ENCODE data around the gene RGS6.
A peak's percentile ranks its signal among the peaks of the same experiment; 100 is the strongest.
"Not testable (repeated sequence)": the region's sequence is repeated elsewhere in the genome, so short reads cannot be mapped to it uniquely, and the experiment has no call there.

RGS6 gene

DNA sequence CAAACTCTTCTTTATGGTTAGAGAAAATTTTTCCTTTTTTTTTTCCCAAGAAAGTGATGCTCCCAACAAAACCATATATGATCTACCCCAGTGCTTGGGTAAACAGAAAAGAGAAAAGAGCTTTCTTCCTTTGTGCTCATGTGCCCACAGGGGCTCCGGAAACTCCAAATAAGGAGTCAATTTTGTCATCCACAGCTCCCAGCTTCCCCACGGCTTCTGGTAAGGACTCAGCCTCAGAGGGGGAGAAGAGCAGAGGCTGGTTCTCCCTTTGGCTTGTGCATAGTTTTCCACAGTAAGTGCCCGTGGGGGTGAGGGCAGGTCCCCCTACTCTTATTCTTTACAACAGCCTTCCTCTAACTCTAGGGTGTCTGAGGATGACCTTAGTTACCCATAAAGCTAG is 13.3 kb upstream of the RGS6 start:
- Histone ChIP-seq H3K36me3 (ENCODE audit: control insufficient read depth, low read depth, low read length) (no peaks in the 10 kb centered on the region), H3K27ac (ENCODE audit: low read length) (peak overlapping the region; percentile 40), H3K27me3 (ENCODE audit: control insufficient read depth, insufficient read depth, low read length) (no peaks in the 10 kb centered on the region), H3K9ac (ENCODE audit: low read length) (peak overlapping the region; percentile 30), H3K4me3 (ENCODE audit: low read length) (no peak overlapping the region), H3K4me1 (ENCODE audit: control insufficient read depth, low read depth, low read length) (peaks cover 16% of the 10 kb centered on the region), H3K9me3 (ENCODE audit: control insufficient read depth, low read depth, low read length) (no peaks in the 10 kb centered on the region)

DNA sequence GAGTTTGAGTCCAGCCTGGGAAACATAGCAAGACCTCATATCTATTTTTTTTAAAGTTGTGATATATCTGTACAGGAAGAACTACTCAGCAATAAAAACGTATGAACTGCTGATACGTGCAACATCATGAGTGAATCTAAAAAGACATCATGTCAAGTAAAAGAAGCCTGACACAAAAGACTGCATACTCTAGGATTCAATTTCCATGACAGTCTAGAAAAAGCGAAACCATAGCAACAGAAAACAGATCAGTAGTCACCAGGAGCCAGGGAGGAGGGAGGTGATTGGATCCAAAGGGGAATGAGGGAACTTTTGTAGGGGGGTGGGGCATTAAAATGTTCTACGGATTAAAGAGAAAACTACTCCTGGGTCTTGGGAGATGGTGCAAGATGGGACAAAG is 8.7 kb upstream of the RGS6 start:
- no peaks in the 10 kb centered on the region for H3K9me3 ChIP-seq (ENCODE audit: control insufficient read depth, low read depth, low read length)
- peaks cover 12% of the 10 kb centered on the region for H3K4me1 ChIP-seq (ENCODE audit: control insufficient read depth, low read depth, low read length)
- no peak overlapping the region for H3K4me3 ChIP-seq (ENCODE audit: low read length)
- H3K27ac ChIP-seq (ENCODE audit: low read length): no peak overlapping the region
- no peaks in the 10 kb centered on the region for H3K36me3 ChIP-seq (ENCODE audit: control insufficient read depth, low read depth, low read length)
- no peaks in the 10 kb centered on the region for H3K27me3 ChIP-seq (ENCODE audit: control insufficient read depth, insufficient read depth, low read length)
- H3K9ac ChIP-seq (ENCODE audit: low read length): no peak overlapping the region

DNA sequence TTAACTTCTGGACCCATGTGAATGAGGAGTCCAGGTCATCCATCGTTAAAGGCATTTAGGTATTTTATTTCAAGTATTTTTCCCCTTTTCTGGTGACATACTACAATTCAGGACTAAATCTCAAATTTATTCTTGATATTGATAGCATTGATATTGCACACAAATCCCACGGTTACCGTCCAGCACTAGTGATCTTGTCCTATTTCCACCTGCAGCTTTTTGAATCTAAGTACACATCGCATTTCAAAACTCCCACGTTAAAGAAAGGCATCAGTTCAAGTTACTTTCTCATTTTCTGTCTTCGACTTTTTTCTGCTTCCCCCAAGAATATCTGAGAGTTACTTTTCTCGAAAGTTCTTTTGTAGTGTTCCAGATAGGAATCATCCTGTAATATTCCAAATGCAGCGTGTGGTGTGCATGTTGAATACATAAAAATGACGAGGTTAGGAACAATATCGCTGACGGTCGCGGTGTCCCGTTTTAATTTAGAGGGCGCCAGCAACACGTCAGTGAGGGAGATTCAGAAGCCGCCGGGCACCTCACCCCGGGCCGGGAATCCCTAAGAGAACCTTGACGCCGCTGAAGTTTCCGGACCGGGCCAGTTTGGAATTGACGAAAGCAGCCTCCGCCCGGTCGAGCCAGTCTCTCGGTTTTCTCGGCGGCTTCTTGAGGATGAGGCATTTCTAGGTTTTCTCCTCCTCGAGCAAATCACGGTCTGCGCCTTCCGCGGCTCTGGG is 569 bp upstream of the RGS6 start:
- Histone ChIP-seq H3K9ac (ENCODE audit: low read length) (peak overlapping the region; percentile 29), H3K27me3 (ENCODE audit: control insufficient read depth, insufficient read depth, low read length) (peaks cover 54% of the 10 kb centered on the region), H3K36me3 (ENCODE audit: control insufficient read depth, low read depth, low read length) (no peaks in the 10 kb centered on the region), H3K27ac (ENCODE audit: low read length) (no peak overlapping the region), H3K4me1 (ENCODE audit: control insufficient read depth, low read depth, low read length) (peaks cover 3% of the 10 kb centered on the region), H3K4me3 (ENCODE audit: low read length) (peak overlapping the region; percentile 48), H3K9me3 (ENCODE audit: control insufficient read depth, low read depth, low read length) (no peaks in the 10 kb centered on the region)

DNA sequence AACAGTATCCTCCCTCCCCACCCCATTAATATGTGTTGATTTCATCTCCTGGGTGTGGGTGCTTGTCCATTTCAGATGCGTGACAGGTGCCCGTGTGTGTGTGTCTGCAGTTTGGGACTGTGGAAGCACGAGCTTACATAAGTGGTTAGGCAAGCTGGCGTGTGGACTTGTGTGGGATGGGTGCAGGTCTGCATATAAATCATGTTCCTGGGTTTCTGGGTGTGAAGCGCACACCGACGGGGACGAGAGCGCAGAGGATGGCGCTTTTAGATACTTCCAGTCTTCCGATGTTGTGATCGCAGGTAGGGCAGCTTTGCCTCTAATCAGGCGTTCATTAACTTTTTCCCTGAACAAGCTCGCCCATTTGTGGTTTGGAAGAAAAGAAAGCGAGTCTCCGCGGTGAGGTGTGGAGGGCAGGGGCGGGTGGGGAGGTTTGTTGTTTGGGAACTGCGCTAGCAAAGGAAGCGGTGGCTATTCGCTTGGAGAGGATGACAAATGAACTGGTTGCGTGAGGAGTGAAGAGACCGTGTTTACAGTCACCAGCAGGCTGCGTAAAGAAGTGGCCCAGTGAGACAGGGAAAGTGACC is 865 bp downstream of the RGS6 start:
- Histone ChIP-seq H3K9ac (ENCODE audit: low read length) (peak overlapping the region; percentile 25), H3K4me3 (ENCODE audit: low read length) (peak overlapping the region; percentile 72), H3K9me3 (ENCODE audit: control insufficient read depth, low read depth, low read length) (no peaks in the 10 kb centered on the region), H3K27ac (ENCODE audit: low read length) (no peak overlapping the region), H3K36me3 (ENCODE audit: control insufficient read depth, low read depth, low read length) (no peaks in the 10 kb centered on the region), H3K4me1 (ENCODE audit: control insufficient read depth, low read depth, low read length) (peaks cover 3% of the 10 kb centered on the region), H3K27me3 (ENCODE audit: control insufficient read depth, insufficient read depth, low read length) (peaks cover 54% of the 10 kb centered on the region)

DNA sequence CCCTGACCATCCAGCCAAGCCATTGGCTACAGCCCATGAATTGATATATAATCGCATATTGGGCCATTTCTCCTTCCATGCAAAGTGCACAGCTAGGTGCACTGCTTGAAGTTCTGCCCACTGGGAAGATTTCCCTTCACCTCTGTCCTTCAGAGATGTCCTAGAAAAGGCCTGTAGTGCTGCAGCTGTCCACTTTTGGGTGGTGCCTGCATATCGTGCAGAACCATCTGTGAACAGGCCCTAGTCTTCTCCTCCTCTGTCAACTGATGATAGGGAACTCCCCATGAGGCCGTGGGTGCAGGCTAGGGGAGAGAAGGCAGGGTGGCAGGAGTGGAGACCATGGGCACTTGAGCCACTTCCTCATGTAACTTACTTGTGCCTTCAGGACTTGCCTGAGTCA is 6.0 kb downstream of the RGS6 start:
- H3K4me3 ChIP-seq (ENCODE audit: low read length); H3K9me3 ChIP-seq (ENCODE audit: control insufficient read depth, low read depth, low read length); H3K27ac ChIP-seq (ENCODE audit: low read length); H3K36me3 ChIP-seq (ENCODE audit: control insufficient read depth, low read depth, low read length); H3K9ac ChIP-seq (ENCODE audit: low read length); H3K4me1 ChIP-seq (ENCODE audit: control insufficient read depth, low read depth, low read length): not testable (repeated sequence)
- H3K27me3 ChIP-seq (ENCODE audit: control insufficient read depth, insufficient read depth, low read length): peaks cover 23% of the 10 kb centered on the region

DNA sequence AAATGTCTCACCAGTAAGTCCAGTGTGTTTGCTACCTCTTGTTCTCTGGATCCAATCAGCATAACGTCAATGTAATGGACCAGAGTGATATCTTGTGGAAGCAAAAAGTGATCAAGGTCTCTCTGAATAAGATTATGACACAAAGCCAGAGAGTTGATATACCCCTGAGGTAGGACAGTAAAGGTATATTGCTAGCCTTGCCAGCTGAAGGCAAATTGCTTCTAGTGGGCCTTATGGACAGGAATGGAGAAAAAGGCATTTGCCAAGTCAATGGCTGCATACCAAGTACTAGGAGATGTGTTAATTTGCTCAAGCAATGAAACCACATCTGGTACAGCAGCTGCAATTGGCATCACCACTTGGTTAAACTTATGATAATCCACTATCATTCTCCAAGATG is 7.1 kb downstream of the RGS6 start:
- not testable (repeated sequence) for H3K9me3 ChIP-seq (ENCODE audit: control insufficient read depth, low read depth, low read length); H3K27ac ChIP-seq (ENCODE audit: low read length)

DNA sequence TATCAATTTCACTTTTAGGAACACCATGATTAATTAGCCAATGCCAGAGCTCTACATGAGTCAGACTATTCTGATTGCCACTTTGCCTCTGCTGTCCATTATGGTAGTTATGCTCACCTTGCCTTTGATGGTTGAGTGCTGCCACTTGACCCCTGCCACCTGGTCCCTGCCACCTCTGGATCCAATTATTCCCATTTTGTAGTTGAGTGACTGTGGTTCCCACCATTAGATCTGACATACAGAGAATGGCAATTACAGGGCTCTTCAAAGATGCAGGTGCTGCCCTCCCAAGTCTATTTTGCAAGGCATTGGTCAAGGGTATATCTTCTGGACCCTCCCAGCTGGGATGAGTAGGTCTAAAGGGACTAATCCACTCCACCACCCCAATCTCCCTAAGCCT is 8.3 kb downstream of the RGS6 start:
- H3K36me3 ChIP-seq (ENCODE audit: control insufficient read depth, low read depth, low read length); H3K27me3 ChIP-seq (ENCODE audit: control insufficient read depth, insufficient read depth, low read length); H3K9me3 ChIP-seq (ENCODE audit: control insufficient read depth, low read depth, low read length); H3K4me3 ChIP-seq (ENCODE audit: low read length); H3K9ac ChIP-seq (ENCODE audit: low read length); H3K27ac ChIP-seq (ENCODE audit: low read length); H3K4me1 ChIP-seq (ENCODE audit: control insufficient read depth, low read depth, low read length): not testable (repeated sequence)

More for the DNA sequence above, 7.1 kb downstream of the RGS6 start:
- not testable (repeated sequence) for H3K36me3 ChIP-seq (ENCODE audit: control insufficient read depth, low read depth, low read length); H3K9ac ChIP-seq (ENCODE audit: low read length); H3K4me3 ChIP-seq (ENCODE audit: low read length); H3K4me1 ChIP-seq (ENCODE audit: control insufficient read depth, low read depth, low read length)
- H3K27me3 ChIP-seq (ENCODE audit: control insufficient read depth, insufficient read depth, low read length): peaks cover 13% of the 10 kb centered on the region

DNA sequence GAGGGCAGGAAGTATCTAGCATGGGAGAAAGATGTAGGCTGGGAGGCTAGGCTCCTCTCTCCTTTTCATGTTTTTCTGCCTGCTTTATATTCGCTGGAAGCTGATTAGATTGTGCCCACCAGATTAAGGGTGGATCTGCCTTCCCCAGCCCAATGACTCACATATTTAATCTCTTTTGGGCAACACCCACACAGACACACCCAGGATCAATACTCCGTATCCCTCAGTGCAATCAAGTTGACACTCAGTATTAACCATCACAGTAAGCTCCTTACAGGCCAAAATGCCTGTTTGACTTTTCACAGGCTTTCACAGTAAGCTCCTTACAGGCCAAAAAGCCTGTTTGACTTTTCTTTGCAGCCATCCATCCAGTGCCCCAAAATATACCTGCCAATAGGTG is 9.4 kb downstream of the RGS6 start:
- H3K27me3 ChIP-seq (ENCODE audit: control insufficient read depth, insufficient read depth, low read length); H3K9ac ChIP-seq (ENCODE audit: low read length); H3K4me3 ChIP-seq (ENCODE audit: low read length); H3K4me1 ChIP-seq (ENCODE audit: control insufficient read depth, low read depth, low read length); H3K36me3 ChIP-seq (ENCODE audit: control insufficient read depth, low read depth, low read length); H3K27ac ChIP-seq (ENCODE audit: low read length); H3K9me3 ChIP-seq (ENCODE audit: control insufficient read depth, low read depth, low read length): not testable (repeated sequence)

DNA sequence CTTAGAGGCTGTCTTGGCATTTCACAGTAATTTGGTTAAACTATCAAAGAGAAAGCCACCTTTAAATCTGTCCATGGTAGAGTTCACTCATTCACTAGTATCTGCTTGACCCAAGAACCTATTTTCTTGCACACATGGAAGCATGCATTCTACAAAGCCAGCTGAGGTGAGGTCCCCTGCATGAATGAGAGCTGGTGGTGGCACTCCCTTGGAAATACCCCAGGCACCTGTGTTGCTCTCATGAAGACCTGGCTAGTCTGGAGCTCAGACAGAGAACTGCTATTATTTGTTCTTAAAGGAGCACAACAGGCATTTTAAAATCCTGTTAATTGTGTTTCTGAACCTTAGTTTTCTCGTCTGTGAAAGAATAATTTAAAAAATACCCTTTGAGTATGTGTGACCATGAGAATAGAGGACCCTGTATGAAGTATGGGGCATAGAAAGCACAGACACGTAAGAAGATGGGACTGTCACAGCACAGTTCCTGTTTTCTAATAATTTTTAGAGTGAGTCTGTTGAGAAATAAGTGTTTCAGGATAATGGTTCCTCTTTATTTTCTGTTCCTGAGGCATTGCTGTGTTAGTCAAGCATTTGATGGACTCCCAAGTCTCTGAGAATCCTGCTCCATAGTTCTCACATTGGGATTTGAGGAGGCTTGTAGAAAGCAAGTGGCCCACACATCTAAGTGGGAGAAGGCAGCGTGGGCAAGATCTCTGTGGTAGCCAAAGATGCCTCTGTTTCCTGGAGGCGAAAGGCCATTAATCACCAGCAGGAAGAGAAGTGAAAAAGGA is 10.9 kb downstream of the RGS6 start:
- Histone ChIP-seq H3K4me1 (ENCODE audit: control insufficient read depth, low read depth, low read length) (no peaks in the 10 kb centered on the region), H3K9me3 (ENCODE audit: control insufficient read depth, low read depth, low read length) (no peaks in the 10 kb centered on the region), H3K36me3 (ENCODE audit: control insufficient read depth, low read depth, low read length) (no peaks in the 10 kb centered on the region), H3K27me3 (ENCODE audit: control insufficient read depth, insufficient read depth, low read length) (no peaks in the 10 kb centered on the region), H3K9ac (ENCODE audit: low read length) (no peak overlapping the region), H3K27ac (ENCODE audit: low read length) (no peak overlapping the region), H3K4me3 (ENCODE audit: low read length) (no peak overlapping the region)

DNA sequence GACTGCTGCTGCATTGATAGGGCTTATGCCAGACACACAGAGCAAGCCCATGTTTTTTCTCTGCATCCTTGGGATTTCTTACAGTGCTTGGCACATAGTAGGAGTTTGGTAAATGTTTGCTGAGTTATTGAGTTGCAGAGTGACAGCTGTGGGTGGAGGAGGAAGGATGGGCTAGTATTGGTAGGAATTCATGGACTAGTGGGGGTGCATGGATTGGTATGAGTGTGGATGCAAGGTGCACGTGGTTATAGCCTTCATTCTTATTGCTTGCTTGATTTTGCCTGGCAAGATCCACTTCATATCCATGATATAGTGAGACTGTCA is 11.4 kb downstream of the RGS6 start:
- Histone ChIP-seq H3K9ac (ENCODE audit: low read length) (no peak overlapping the region), H3K9me3 (ENCODE audit: control insufficient read depth, low read depth, low read length) (no peaks in the 10 kb centered on the region), H3K27ac (ENCODE audit: low read length) (no peak overlapping the region), H3K4me3 (ENCODE audit: low read length) (no peak overlapping the region), H3K36me3 (ENCODE audit: control insufficient read depth, low read depth, low read length) (no peaks in the 10 kb centered on the region), H3K4me1 (ENCODE audit: control insufficient read depth, low read depth, low read length) (no peaks in the 10 kb centered on the region), H3K27me3 (ENCODE audit: control insufficient read depth, insufficient read depth, low read length) (no peaks in the 10 kb centered on the region)

DNA sequence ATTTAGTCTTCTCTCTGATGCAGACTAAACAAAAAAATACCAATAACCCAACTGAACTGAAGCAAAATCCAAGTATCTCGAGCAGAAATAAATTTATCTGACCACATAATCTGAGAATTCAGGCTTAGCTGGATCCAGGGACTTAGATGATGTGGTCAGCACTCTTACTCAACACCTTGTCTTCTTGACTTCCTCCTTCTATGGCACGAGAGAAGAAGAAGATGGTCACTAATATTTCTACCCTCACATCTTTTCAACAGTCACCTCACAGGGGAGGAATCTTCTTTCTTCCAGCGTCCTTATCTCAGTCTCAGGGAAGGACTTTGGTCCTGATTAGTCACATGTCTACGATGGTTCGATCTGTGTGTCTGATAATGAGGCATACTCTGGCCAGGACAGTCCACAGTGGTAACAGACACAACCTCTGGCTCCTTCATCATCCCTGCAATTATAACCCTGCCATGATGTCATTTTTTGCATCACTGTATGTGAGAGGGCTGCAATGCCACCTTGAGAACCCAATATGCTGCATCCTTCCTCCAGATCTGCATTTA is 15.8 kb downstream of the RGS6 start:
- Histone ChIP-seq H3K4me3 (ENCODE audit: low read length) (no peak overlapping the region), H3K4me1 (ENCODE audit: control insufficient read depth, low read depth, low read length) (no peaks in the 10 kb centered on the region), H3K9ac (ENCODE audit: low read length) (no peak overlapping the region), H3K9me3 (ENCODE audit: control insufficient read depth, low read depth, low read length) (no peaks in the 10 kb centered on the region), H3K27me3 (ENCODE audit: control insufficient read depth, insufficient read depth, low read length) (no peaks in the 10 kb centered on the region), H3K27ac (ENCODE audit: low read length) (no peak overlapping the region), H3K36me3 (ENCODE audit: control insufficient read depth, low read depth, low read length) (no peaks in the 10 kb centered on the region)
